WI38 (cell line): ENCODE data around the gene CABP7.
A peak's percentile ranks its signal among the peaks of the same experiment; 100 is the strongest.

ENCODE experiments used
- H3K4me3 ChIP-seq: 2 replicates; pipeline ENCODE4 v1.5.1; 2011; ENCODE audit warnings: low read depth, mild to moderate bottlenecking, control low read depth, low read length
- CTCF ChIP-seq: IDR thresholded peaks from 2 replicates; pipeline ENCODE4 v1.5.1; 2012; ENCODE audit warnings: low read depth, mild to moderate bottlenecking, control low read depth, low read length

The CABP7 gene

GRCh38 chr22:29702931-29703501 is 16.8 kb upstream of the CABP7 start:
- H3K4me3 ChIP-seq = no peak overlapping the region
- TF ChIP-seq CTCF = no peak

- no peak overlapping the region for H3K4me3 ChIP-seq
Measured at GRCh38 chr22:29703569-29704195, 16.1 kb upstream of the CABP7 start.

GRCh38 chr22:29704528-29705285 is 15.1 kb upstream of the CABP7 start:
- no peak overlapping the region for H3K4me3 ChIP-seq
- 0 out of 2 replicates have a peak, but pooled peaks have one; percentile 22 for TF ChIP-seq CTCF

More at GRCh38 chr22:29703569-29704195, 16.1 kb upstream of the CABP7 start:
- no peak for TF ChIP-seq CTCF

GRCh38 chr22:29705651-29706050 is 14.2 kb upstream of the CABP7 start:
- TF ChIP-seq CTCF = no peak
- no peak overlapping the region for H3K4me3 ChIP-seq

GRCh38 chr22:29706486-29706885 is 13.3 kb upstream of the CABP7 start:
- no peak overlapping the region for H3K4me3 ChIP-seq
- no peak for TF ChIP-seq CTCF

- no peak for TF ChIP-seq CTCF
- H3K4me3 ChIP-seq = no peak overlapping the region
Measured at GRCh38 chr22:29707010-29707409, 12.8 kb upstream of the CABP7 start.

- no peak overlapping the region for H3K4me3 ChIP-seq
- TF ChIP-seq CTCF = no peak
Measured at GRCh38 chr22:29707471-29707870, 12.3 kb upstream of the CABP7 start.
